CD4-positive, alpha-beta T cell (primary cell): ENCODE results near the gene PRTN3. TPM values are rescaled to one million over a fixed set of nuclear protein-coding genes. Genes with fewer than 3 reads are reported as not detected.

ENCODE experiments used
- ATAC-seq: fragments of 200-7000 bp; cut with Tn5 transposase; one replicate; pipeline ENCODE4 v1.10.0; 2022; ENCODE audit warnings: mild to moderate bottlenecking; ENCODE audit not compliant: poor library complexity
- CTCF ChIA-PET: fragments of 350-600 bp; sonication (Branson Sonifier 250); formaldehyde crosslinking; loops from one replicate; lab custom pipeline; 2021; ENCODE audit warnings: antibody characterized with exemption, inconsistent platforms; lab: Charles Lee
- POLR2A ChIA-PET: fragments of 350-600 bp; sonication (Branson Sonifier 250); formaldehyde crosslinking; loops from one replicate; lab custom pipeline; 2021; ENCODE audit warnings: antibody characterized with exemption, inconsistent platforms; lab: Charles Lee
- DNase-seq, 14 experiments: peaks; one replicate each; pipeline ENCODE4 v3.0.0-alpha.2; 2013 to 2020; ENCODE audit warnings: mixed read lengths in 2 of 14
- H3K27ac ChIP-seq, 2 donors: one replicate each; pipeline versions ENCODE4 v1.5.1 to v1.7.0; 2013; ENCODE audit warnings: low read length in 2 of 2, low read depth in 1 of 2, mild to moderate bottlenecking in 1 of 2
- H3K27me3 ChIP-seq, 2 experiments: 1 replicate in 1 of 2; 2 replicates in 1 of 2; pipeline versions ENCODE4 v1.6.1 to v1.7.0; 2013; ENCODE audit warnings: low read length in 2 of 2, control low read depth in 1 of 2, mild to moderate bottlenecking in 1 of 2, moderate library complexity in 1 of 2; ENCODE audit not compliant: insufficient read depth in 2 of 2, control insufficient read depth in 1 of 2
- H3K36me3 ChIP-seq: one replicate; pipeline ENCODE4 v1.6.1; 2013; ENCODE audit warnings: low read length, control low read depth; ENCODE audit not compliant: insufficient read depth
- H3K4me1 ChIP-seq: one replicate; pipeline ENCODE4 v1.6.1; 2013; ENCODE audit warnings: low read length, control low read depth; ENCODE audit not compliant: insufficient read depth
- H3K4me3 ChIP-seq: one replicate; pipeline ENCODE4 v1.5.1; 2013; ENCODE audit warnings: mild to moderate bottlenecking, low read length, moderate library complexity
- H3K9me3 ChIP-seq, 2 experiments: 1 replicate in 1 of 2; 2 replicates in 1 of 2; pipeline versions ENCODE4 v1.6.1 to v1.7.0; 2013; ENCODE audit warnings: low read length in 2 of 2, mild to moderate bottlenecking in 2 of 2, control low read depth in 1 of 2, moderate library complexity in 1 of 2; ENCODE audit not compliant: control insufficient read depth in 1 of 2, insufficient read depth in 1 of 2
- H3K27ac Mint-ChIP-seq: one replicate; pipeline ENCODE4 v1.8.0; 2020; ENCODE audit warnings: mixed read lengths
- H3K27me3 Mint-ChIP-seq: one replicate; pipeline ENCODE4 v1.8.0; 2021; ENCODE audit warnings: mixed read lengths
- H3K36me3 Mint-ChIP-seq: one replicate; pipeline ENCODE4 v1.8.0; 2021; ENCODE audit warnings: low read depth, mixed read lengths
- H3K4me1 Mint-ChIP-seq: one replicate; pipeline ENCODE4 v1.8.0; 2021; ENCODE audit warnings: low read depth, mixed read lengths
- H3K4me3 Mint-ChIP-seq: one replicate; pipeline ENCODE4 v1.8.0; 2020; ENCODE audit warnings: mild to moderate bottlenecking, mixed read lengths
- H3K9me3 Mint-ChIP-seq: one replicate; pipeline ENCODE4 v1.8.0; 2020; ENCODE audit warnings: mixed read lengths
- CTCF ChIP-seq: fragments of 200-600 bp; IDR thresholded peaks from one replicate; pipeline ENCODE4 v1.8.0; 2022; ENCODE audit warnings: antibody characterized with exemption, mild to moderate bottlenecking
- intact Hi-C, 2 experiments: fragments of 100-400 bp; cut with DNase I in 1 of 2; cut with micrococcal nuclease in 1 of 2; formaldehyde crosslinking; loops; one replicate each; pipeline versions ENCODE4 v1.15.1 to v1.9.0; 2023 to 2025; cut with DNase I, micrococcal nuclease
- total RNA-seq, 174 experiments: library from RNA in 2 of 174; stranded (reverse) in 2 of 174; gene quantifications; one replicate each; pipeline ENCODE4 v1.2.3 and lab custom pipeline; 2021 to 2026

PRTN3 gene
- total RNA-seq, 2 experiments from 2014 or later: not detected

DNA sequence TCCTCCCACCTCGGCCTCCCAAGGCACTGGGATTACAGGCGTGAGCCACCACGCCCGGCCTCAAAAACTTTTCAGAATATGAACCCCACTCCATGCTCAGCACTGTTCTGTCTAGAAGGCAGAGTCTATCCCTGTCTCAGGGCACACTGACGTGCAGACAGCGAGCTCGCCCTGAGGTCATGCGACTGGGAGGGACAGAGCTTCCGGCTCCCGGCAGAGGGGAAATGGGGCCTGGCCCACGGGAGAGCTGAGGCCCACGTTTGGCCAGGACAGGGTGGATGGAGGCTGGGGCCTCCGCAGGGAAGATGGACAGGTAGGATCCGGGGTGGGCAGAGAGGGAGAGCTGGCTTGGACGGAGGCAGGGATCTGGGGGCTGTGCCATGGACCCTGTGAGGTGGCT is 15.9 kb upstream of the PRTN3 start:
- TF ChIP-seq CTCF: no peak
- DNase-seq: peak in 1 of 14 experiments; percentile 35
- peaks cover 16% of the 10 kb centered on the region for H3K27me3 Mint-ChIP-seq
- H3K4me3 Mint-ChIP-seq: no peak overlapping the region
- no peak for ATAC-seq
- Histone ChIP-seq H3K4me3 (no peak overlapping the region), H3K4me1 (peaks cover 6% of the 10 kb centered on the region), H3K27me3 (peaks cover 11 to 14% of the 10 kb centered on the region in 2 experiments), H3K27ac (no peak overlapping the region), H3K9me3 (peaks cover 0 to 4% of the 10 kb centered on the region in 2 experiments), H3K36me3 (no peaks in the 10 kb centered on the region)
- no peaks in the 10 kb centered on the region for H3K9me3 Mint-ChIP-seq
- H3K4me1 Mint-ChIP-seq: no peaks in the 10 kb centered on the region
- ChIA-PET POLR2A (no interaction called here), CTCF (no interaction called here)
- H3K27ac Mint-ChIP-seq: no peak overlapping the region
- no peaks in the 10 kb centered on the region for H3K36me3 Mint-ChIP-seq
- intact Hi-C loops: no loop called here

DNA sequence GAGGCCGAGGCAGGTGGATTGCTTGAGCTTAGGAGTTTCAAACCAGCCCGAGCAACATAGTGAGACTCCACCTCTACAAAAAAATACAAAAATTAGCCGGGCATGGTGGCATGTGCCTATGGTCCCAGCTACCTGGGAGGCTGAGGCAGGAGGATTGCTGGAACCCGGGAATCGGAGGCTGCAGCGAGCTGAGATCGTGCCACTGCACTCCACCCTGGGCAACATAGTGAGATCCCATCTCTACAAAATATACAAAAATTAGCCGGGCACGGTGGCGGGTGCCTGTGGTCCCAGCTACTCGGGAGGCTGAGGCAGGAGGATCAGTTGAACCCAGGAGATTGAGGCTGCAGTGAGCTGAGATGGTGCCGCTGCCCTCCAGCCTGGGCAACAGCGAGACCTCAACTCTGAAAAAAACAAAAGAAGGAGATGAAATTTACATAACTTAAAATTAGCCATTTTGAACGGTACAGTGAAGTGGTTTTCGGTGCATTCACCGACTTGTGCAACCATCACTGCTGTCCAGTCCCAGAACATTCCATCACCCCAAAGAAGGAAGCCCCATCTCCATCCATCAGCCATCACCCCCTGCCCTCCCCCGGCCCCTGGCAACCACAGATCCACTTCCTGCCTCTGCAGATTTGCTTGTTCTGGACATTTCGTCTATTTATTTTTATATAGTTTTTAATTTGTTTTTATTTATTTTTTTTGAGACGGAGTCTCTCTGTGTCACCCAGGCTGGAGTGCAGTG is 14.7 kb upstream of the PRTN3 start:
- DNase-seq: no peak
- H3K4me3 Mint-ChIP-seq: no peak overlapping the region
- H3K9me3 Mint-ChIP-seq: no peaks in the 10 kb centered on the region
- Histone ChIP-seq H3K27me3 (peaks cover 11 to 16% of the 10 kb centered on the region in 2 experiments), H3K27ac (no peak overlapping the region), H3K9me3 (peaks cover 0 to 4% of the 10 kb centered on the region in 2 experiments), H3K4me1 (peaks cover 6% of the 10 kb centered on the region), H3K36me3 (no peaks in the 10 kb centered on the region), H3K4me3 (no peak overlapping the region)
- intact Hi-C loops: no loop called here
- POLR2A ChIA-PET: no interaction called here
- TF ChIP-seq CTCF: no peak
- peaks cover 16% of the 10 kb centered on the region for H3K27me3 Mint-ChIP-seq
- H3K4me1 Mint-ChIP-seq: no peaks in the 10 kb centered on the region
- CTCF ChIA-PET: interaction anchor here (0.6 kb wide), 1 partner anchor 1543 kb away, joined by 5 read pairs; no protein-coding TSS in a partner anchor
- H3K36me3 Mint-ChIP-seq: no peaks in the 10 kb centered on the region
- H3K27ac Mint-ChIP-seq: no peak overlapping the region
- no peak for ATAC-seq

DNA sequence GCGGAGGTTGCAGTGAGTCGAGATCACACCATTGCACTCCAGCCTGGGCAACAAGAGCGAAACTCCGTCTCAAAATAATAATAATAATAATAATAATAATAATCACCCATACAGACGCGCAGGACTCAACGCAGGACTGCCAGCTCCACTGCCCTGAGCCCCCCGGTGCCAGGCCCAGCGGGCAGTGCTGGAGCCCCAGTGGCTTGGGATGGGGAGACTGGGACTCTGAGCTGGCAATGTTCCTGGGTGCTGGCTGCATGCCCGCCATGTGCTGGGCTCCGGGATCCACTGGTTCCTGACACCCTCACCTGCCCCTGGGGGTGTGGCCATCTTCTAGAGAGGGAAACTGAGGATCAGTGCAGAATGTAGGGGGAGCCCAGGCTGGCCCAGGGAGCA is 13.5 kb upstream of the PRTN3 start:
- Histone ChIP-seq H3K4me1 (peaks cover 6% of the 10 kb centered on the region), H3K36me3 (no peaks in the 10 kb centered on the region), H3K27ac (no peak overlapping the region), H3K4me3 (no peak overlapping the region), H3K9me3 (peaks cover 0 to 4% of the 10 kb centered on the region in 2 experiments), H3K27me3 (peaks cover 11 to 16% of the 10 kb centered on the region in 2 experiments)
- Mint-ChIP-seq H3K4me3 (no peak overlapping the region), H3K36me3 (no peaks in the 10 kb centered on the region), H3K9me3 (no peaks in the 10 kb centered on the region), H3K4me1 (no peaks in the 10 kb centered on the region), H3K27me3 (peaks cover 16% of the 10 kb centered on the region), H3K27ac (no peak overlapping the region)
- ATAC-seq (no peak), DNase-seq (no peak)
- no peak for TF ChIP-seq CTCF
- CTCF ChIA-PET: no interaction called here
- intact Hi-C loops: no loop called here
- POLR2A ChIA-PET: no interaction called here
